HCT116 (cell line): ENCODE data around the gene THSD4.

Source experiments
- CTCF ChIP-seq, 3 experiments: fragments of 200-600 bp in 1 of 3; sonication (generic) in 1 of 3; IDR thresholded peaks in 2 of 3; conservative IDR thresholded peaks in 1 of 3; 2 replicates each; pipeline ENCODE4 v1.5.1; 2012 to 2017; ENCODE audit warnings: low read depth in 2 of 3, low read length in 2 of 3, antibody characterized with exemption in 1 of 3, borderline replicate concordance in 1 of 3, control low read depth in 1 of 3, mild to moderate bottlenecking in 1 of 3, mixed read lengths in 1 of 3, mixed run types in 1 of 3, moderate library complexity in 1 of 3; ENCODE audit not compliant: insufficient read depth in 1 of 3
- EZH2phosphoT487 ChIP-seq: fragments of 200-600 bp; IDR thresholded peaks from 2 replicates; pipeline ENCODE4 v1.6.1; 2018; ENCODE audit warnings: antibody characterized with exemption, borderline replicate concordance
- POLR2A ChIP-seq: IDR thresholded peaks from 2 replicates; pipeline ENCODE4 v1.7.0; 2011; ENCODE audit warnings: borderline replicate concordance; ENCODE audit not compliant: insufficient read depth, insufficient read length; ENCODE audit errors: extremely low read depth

DNA sequence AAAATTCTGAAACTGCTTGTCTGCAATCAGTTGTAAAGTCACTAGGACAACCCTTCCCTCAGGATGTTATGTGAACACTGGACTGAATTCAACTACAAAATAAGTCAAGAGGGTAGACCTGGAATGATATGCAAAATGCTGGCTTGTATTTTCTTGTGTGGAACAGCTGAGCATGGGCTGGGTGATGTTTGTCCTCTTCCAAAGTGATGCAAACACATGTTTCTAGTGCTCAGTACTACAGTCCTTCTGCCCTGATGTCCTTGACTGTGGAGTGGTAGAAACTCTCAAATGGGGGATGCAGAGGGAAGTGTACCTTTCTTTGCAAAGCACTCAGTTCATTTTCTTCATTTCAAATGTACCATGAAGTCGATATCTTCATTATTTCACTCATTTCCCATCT lies 258.6 kb downstream of the THSD4 start:
- TF ChIP-seq POLR2A (no peak), CTCF (IDR thresholded peaks at IDR 0.05 in 2 of 3, conservative IDR thresholded peaks at IDR 0.05 in 1 of 3; ENCODE audit: borderline replicate concordance in 1 of 3, insufficient read depth in 1 of 3, low read depth in 2 of 3, low read length in 2 of 3) (no peak), EZH2phosphoT487 (no peak)
